GM18526 (cell line): ENCODE data around the gene H1-8.

Source experiments
- POLR2A ChIP-seq: IDR thresholded peaks from 3 replicates; pipeline ENCODE4 v1.6.1; 2011; ENCODE audit not compliant: insufficient read length; ENCODE audit errors: extremely low read depth

H1-8 gene

DNA sequence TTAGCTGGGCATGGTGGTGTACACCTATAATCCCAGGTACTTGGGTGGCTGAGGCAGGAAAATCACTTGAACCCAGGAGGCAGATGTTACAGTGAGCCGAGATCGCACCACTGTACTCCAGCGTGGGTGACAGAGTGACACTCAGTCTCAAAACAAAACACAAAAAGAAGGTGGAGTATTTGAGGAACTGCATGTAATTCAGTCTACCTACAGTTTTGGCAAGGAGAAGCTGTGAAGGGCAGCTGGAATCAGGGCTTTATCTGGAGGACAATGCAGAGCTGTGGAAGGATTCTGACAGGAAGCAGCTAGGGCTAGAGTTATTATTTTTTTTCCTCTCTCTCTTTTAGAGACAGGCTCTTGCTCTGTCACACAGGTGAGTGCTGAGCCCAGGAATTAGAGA, 6.8 kb downstream of the H1-8 start:
- TF ChIP-seq POLR2A, result no peak

DNA sequence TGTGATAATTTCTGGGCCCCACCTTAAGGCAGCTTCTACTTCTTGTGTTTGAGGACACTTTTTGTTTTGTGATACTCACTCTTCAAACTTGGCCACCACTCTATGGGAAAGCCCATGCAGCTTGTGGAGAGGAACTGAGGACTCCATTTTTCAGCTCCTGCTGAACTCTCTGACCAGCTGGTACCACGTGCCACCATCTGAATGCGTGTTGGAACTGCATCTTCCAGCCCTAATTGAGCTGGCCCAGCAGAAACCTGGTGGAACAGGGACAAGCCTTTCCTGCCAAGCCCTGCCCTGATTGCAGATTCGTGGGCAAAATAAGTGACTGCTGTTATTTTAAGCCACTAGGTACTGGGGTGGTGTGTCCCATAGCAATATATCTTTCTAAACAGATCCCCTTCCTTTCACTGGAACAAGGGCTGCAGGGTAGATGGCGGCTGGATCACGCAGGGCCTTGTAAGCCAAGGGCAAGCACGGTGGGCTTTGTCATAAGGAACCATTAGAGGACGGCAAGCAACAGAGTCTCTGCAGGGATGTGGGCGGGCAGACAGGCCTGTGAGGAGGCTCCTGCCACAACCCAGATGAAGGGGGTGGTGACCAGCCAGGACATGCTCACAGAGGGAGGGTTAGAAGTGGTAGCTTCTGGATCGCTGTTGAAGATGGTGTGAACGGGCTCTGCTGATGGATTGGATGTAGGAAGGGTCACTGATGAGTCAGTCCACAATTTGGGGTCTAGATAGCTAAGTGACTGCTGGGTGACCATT, 9.5 kb downstream of the H1-8 start:
- TF ChIP-seq POLR2A, result no peak

DNA sequence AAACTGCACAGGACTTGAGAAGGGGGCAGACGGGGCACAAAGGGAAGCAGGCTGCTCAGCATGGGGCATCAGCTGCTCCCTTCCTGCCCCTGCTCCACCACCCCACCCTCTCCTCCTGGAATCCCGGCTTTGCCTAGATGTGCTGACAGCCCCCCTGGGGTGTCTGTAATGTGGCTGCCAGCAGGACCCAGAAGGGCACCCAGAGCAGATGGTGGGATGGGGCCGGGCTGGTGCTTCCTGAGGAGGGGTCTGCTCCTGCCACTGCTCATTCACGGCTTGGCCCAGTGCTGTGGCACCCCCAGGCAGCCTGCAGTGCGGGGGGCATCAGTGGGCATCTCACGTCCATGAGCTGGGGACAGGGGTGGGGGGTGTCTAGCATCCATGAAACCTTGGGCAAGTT, 10.2 kb downstream of the H1-8 start:
- TF ChIP-seq POLR2A, result no peak

DNA sequence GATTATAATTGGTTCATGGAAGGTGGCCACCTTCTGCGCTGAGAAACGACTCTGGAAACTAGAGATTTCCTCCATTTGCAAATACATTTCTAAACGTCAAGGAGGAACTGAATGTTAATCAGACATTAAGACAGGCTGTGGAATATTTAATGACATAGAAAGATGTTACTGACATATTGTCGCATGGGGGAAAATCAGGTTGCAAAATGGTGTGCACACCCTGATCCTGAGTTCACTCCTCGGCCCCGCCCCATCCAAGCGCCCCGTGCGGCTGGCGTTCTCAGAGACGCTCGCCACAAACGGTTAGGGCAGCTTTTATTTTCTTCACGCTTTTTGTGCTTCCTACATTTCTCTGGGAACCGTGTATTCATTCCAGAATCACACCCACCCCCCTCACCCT, 10.7 kb downstream of the H1-8 start:
- no peak for TF ChIP-seq POLR2A

DNA sequence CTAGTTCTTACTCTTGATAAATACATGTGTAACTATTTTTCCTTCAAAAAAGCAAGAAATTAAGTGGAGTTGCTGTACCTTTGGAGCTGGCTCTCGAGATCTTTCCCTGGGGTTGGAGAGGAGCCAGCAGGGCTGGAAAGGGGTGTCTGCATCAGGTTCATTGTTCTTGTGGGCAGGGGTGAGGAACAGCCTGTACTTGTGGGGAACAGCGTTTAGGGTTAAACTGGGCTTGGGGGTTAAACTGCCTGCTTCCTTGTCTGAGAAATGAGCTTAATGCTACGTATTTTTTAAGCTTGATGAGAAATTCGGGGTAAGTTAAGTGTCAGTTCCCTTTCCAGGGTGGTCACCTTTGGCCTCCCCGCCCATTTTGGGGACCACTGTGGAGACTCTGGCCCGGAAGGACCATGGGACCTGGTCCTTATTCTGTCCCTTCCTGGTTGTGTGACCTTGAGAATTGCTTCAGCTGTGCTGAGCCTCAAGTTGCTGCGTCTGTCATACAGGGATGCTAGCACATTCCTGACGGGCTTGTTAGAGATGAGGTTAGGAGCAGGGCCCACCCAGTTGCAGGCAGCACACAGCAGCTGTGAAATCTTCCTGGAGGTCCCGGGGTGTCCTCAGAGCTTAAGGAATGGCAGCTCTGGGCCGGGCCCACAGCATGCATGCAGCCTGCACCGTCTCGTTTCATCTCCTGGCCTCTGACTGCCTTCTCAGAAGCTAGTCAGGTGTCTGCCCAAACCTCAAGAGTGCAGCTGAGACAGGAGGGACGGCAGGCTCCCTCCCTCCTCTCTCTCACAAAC, 11.6 kb downstream of the H1-8 start:
- no peak for TF ChIP-seq POLR2A

DNA sequence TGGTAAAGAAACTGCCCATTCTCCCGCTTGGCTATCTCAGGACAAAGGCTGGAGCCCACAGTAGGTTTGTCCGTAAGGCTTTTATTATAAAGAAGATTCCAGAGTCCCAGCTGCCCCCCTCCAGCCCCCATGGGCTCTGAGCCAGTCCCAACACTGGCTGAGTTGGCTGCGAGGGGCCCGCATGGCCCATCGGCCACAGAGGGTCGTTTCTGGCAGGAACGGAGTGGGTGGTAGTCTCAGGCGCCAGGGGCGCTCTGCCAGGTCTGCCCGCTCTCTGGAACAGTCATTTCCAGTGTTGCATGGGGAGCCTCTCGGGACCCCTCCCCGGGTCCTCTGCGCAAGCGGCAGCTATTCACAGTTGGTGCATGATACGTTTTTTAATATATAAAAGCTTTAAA, 12.2 kb downstream of the H1-8 start:
- TF ChIP-seq POLR2A, result no peak

DNA sequence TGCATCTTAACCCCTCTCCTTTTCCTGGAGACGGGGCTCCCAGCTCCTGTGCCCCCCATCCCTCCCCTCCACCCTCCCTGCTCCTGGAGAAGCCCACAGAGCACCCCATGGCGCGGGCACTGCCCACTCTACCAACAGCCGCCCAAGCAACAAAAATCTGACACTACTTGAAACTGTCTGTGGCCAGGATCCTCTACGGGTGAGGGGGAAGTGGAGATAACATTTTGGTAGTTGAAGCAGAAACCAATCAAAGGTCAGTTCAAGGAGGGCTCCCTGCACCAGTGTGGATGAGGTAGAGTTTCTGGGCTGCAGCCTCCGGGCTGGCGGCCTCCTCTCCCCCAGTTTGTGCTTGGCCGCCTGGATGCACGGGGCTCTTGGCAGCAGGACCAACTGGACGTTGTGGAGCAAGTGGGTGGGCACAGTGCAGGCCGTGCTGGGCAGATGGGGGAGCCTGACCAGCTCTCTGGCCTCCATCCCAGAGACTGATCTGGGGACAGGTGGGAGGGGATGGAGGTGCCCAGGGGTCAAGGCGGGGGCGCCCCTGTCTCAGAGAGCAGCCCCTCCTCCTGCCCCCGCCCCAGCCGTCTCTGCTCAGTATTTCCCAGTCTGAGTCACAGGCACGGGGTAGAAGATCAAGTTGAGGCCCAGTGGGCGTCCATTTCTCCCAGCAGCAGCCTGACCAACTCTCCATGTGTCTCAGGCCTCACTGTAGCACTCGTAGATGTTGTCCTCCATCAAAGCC, 12.8 kb downstream of the H1-8 start:
- TF ChIP-seq POLR2A, result no peak

DNA sequence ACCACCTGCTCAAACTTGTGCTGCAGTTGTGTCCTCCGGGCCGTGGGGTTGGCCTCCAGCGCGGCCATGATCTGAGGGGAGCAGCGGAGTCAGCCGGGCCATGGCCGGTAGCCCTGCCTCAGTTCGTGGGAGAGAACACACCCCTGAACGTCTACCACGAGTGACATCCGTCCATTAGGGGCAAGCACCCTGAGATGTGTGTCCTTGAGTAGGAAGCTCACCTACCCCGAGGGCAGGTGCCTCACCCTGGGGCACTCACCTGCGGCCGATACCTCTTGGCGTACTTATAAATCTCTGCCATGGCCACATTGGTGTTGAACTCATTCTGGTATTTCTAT, 13.4 kb downstream of the H1-8 start:
- TF ChIP-seq POLR2A, result no peak

DNA sequence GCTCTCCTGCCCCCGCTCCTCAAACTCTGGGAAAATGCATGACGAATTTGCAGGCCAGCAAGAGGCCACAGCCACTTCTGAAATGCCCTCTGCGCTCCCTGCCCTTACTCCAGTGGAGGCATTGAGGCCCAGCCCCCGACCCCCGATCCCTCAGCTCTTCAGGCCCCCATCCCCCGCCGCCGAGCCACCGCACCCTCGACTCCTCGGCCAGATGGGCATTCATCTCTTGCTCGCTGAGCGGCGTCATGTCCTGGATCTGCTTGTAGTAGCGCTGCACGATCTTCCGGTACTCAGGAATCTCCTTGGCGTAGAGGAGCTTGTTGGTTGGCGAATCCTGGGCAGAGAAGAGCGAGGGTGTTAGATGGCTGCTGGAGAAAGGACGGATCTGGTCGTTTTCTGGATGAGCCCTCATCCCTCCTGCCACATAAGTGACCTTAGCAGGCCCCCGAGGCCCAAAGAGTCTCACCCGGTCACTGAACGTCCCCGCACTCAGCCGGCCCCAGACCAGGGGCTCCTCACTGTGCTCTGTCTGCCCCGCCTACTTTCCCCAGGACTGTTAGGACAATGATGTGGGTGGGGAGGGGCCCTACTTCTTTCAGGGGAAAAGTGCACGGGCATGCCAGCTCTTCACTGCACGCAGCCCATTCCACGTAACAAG, 14.0 kb downstream of the H1-8 start:
- TF ChIP-seq POLR2A, result no peak

DNA sequence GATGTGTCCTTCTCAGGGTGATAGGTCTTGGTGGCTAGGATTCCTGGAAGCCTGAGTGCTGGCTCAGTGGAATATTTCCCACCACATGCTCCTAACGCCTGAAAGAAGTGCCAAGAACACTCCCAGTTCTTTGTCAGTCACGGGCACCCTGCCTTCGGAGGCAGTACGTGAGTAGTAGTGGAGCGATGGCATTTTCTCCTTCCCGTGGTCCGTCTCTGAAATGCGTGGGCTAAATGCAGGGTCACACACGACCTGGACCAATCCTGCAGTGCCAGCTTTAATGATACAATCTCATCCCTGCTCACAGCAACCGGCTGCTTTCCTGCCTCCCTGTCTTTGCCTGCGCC, 14.5 kb downstream of the H1-8 start:
- TF ChIP-seq POLR2A, result no peak

DNA sequence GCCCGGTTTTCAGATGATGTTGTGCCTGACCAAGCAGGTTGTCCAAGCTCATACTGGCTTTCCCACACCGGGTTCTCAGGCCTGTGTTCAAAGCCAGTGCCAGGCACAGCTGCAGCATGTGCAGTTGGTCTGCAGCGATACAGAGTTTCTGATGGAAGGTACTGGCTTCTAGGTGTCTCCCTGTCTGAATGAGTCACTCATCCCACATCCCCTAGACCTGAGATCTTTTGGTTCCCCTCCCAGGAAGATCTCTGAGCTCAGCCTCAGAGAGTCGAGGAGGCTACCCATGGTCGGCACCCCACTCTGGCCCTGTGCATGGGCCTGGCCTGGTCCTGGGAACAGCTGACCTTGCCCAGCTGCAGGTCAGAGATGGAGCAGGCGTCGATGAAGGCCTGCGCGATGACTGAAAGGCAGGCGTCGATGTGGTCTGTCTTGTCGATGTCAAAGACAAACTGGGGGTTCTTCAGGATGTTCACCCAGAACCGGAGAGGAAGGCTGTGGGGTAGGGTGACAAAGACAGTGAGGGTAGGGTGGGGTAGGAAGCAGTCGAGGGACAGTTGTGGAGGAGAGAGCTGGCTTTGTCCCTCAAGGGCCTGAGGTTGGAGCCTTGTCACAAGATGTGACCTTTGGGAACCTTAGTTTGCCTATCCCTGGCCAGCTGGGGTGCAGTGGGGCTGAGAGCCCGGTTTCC, 15.3 kb downstream of the H1-8 start:
- no peak for TF ChIP-seq POLR2A

DNA sequence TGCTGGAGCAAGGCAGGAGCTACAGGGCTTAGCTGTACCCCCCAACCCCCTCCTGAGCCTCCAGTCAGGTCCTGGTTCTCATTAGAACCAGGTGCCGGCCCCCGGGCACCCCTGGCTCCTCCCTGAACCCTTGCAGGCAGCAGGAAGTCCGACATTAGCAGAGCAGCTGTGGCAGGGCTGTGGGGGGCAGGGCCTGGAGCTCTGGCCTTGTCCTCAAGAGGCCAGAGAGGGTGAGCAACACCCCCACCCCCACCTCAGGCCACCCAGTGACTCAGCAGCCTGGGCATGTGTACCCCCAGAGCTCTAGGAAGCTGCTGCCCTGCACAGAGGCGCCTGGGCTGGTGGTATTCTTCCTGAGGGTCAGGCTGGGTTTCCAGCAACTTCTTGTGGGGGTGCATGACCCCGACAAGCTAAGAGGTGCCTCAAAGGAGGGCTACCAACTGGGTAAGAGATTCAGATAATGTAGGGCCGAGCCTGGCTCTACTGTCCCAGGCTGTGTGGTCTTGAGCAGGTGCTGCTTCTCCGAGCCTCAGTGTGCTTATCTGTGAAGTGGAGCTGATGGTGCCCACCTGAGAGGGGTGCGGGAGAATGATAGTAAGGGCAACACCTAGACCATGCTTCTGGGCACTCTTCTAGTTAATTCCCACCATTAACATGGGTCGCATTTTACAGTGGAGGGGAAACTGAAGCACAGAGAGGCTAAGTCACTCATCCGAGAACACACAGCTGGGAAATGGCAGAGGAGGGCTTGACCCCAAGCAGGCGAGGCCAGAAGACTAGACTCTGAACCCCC, 16.0 kb downstream of the H1-8 start:
- no peak for TF ChIP-seq POLR2A

DNA sequence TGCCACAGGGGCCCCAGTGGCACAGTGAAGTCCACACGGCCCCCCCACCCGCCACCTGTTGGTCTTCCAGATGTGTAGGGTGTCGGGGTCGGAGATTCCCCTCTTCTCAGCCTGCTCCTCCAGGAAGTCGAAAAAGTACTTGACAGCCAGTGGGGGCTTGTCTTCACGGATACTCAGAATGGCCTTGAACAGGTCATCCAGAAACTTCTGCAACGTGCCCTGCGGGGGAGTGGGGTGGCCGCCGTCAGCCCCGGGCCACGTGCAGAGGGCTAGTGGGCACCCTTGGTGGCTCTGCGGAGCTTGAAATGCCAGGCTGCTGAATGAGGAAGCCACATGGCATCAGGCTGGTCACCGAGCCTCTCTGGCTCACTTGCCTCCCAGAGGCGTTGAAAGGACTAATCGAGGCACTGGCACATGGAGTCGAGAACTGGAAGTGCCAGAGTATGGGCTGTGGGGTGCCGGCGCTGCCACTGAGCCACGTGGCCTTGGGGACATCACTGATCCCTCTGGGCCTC, 16.6 kb downstream of the H1-8 start:
- TF ChIP-seq POLR2A, result no peak

DNA sequence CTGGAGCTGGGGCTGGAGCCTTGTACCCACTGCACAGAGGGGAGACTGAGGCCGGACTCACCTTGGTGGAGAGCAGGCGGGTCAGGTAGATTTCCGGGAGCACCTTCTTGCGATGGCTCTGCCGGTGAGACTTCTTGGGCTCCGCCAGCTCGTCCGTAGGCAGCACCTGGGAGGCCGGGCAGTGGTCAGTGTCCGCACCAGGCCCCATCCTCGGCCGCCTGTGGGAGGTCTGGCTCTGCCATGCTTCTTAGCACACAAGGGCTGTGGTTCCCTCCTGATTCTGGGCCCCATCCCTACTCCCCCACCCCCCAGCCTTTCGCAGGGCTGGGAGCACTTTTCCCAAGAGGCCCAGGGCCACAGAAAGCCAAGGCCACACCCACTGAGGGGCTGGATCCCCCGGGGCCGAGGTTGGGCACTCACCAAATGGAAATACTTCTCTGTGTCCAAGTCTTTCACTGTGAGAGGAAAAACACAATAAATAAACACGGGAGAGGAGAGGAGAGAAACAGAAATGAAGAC, 17.4 kb downstream of the H1-8 start:
- TF ChIP-seq POLR2A, result no peak
